IMR-90 (cell line): Measurements from ENCODE around the gene GIPC3. TPM values are rescaled to one million over a fixed set of nuclear protein-coding genes. Genes with fewer than 3 reads are reported as not detected.

Experiments used
- ATAC-seq: fragments of 200-7000 bp; cut with Tn5 transposase; 2 replicates; pipeline ENCODE4 v1.9.1; 2020; ENCODE audit warnings: low read depth, mild to moderate bottlenecking, moderate library complexity
- BruUV-seq: library from RNA; stranded (reverse); fragments of 400-500 nt; replicated peaks from 2 replicates; lab custom pipeline; 2021; lab: Mats Ljungman, UMichigan
- CTCF ChIA-PET: fragments of 300-600 bp; formaldehyde crosslinking; extraction: SDS; loops from one replicate; lab custom pipeline; 2021; ENCODE audit warnings: antibody characterized with exemption; lab: Yijun Ruan, JAX
- POLR2A ChIA-PET: fragments of 300-600 bp; sonication (Branson Sonifier 250); formaldehyde crosslinking; loops from one replicate; lab custom pipeline; 2022; ENCODE audit warnings: antibody characterized with exemption; ENCODE audit not compliant: unreplicated experiment; lab: Charles Lee
- DNase-seq: peaks from one replicate; pipeline ENCODE4 v3.0.0; 2013
- H2AFZ ChIP-seq: replicated peaks from 2 replicates; pipeline ENCODE3; 2013; ENCODE audit warnings: low read length, mild to moderate bottlenecking; ENCODE audit not compliant: poor library complexity
- H2AK5ac ChIP-seq: 2 replicates; pipeline ENCODE4 v1.6.1; 2013; ENCODE audit warnings: low read depth, low read length, inconsistent platforms
- H2AK9ac ChIP-seq: replicated peaks from 2 replicates; pipeline ENCODE3; 2013; ENCODE audit warnings: mild to moderate bottlenecking, low read depth, low read length, moderate library complexity; ENCODE audit not compliant: poor library complexity
- H2BK120ac ChIP-seq: 2 replicates; pipeline ENCODE4 v1.6.1; 2013; ENCODE audit warnings: low read depth, low read length, inconsistent platforms
- H2BK15ac ChIP-seq: 3 replicates; pipeline ENCODE4 v1.6.1; 2013; ENCODE audit warnings: low read depth, low read length, inconsistent platforms
- H2BK20ac ChIP-seq: 2 replicates; pipeline ENCODE4 v1.6.1; 2013; ENCODE audit warnings: low read depth, mild to moderate bottlenecking, inconsistent platforms, low read length, moderate library complexity
- H2BK5ac ChIP-seq: 2 replicates; pipeline ENCODE4 v1.6.1; 2013; ENCODE audit warnings: mild to moderate bottlenecking, low read depth, low read length, inconsistent platforms; ENCODE audit not compliant: poor library complexity, severe bottlenecking
- H3K14ac ChIP-seq: replicated peaks from 2 replicates; pipeline ENCODE4 v1.6.1; 2013; ENCODE audit warnings: low read depth, low read length, inconsistent platforms
- H3K18ac ChIP-seq: 2 replicates; pipeline ENCODE4 v1.6.1; 2013; ENCODE audit warnings: low read depth, low read length, control low read depth
- H3K23ac ChIP-seq: 2 replicates; pipeline ENCODE4 v1.6.1; 2013; ENCODE audit warnings: low read depth, low read length, inconsistent platforms
- H3K27ac ChIP-seq: 2 replicates; pipeline ENCODE4 v1.5.1; 2013; ENCODE audit warnings: mild to moderate bottlenecking, control low read depth, low read length; ENCODE audit not compliant: insufficient read depth
- H3K27me3 ChIP-seq: 2 replicates; pipeline ENCODE4 v1.6.1; 2013; ENCODE audit warnings: low read length; ENCODE audit not compliant: control insufficient read depth, insufficient read depth
- H3K36me3 ChIP-seq: 2 replicates; pipeline ENCODE4 v1.6.1; 2013; ENCODE audit warnings: low read length, mixed read lengths; ENCODE audit not compliant: control insufficient read depth, insufficient read depth
- H3K4ac ChIP-seq: 2 replicates; pipeline ENCODE4 v1.6.1; 2013; ENCODE audit warnings: low read depth, low read length, inconsistent platforms
- H3K4me1 ChIP-seq: 2 replicates; pipeline ENCODE4 v1.6.1; 2013; ENCODE audit warnings: low read length, mixed read lengths; ENCODE audit not compliant: control insufficient read depth, insufficient read depth
- H3K4me2 ChIP-seq: 2 replicates; pipeline ENCODE4 v1.6.1; 2013; ENCODE audit warnings: low read depth, mild to moderate bottlenecking, control low read depth, low read length, moderate library complexity
- H3K4me3 ChIP-seq: 2 replicates; pipeline ENCODE4 v1.5.1; 2013; ENCODE audit warnings: low read depth, mild to moderate bottlenecking, control low read depth, low read length, moderate library complexity; ENCODE audit not compliant: insufficient read depth
- H3K56ac ChIP-seq: 2 replicates; pipeline ENCODE4 v1.6.1; 2013; ENCODE audit warnings: low read length, inconsistent platforms; ENCODE audit not compliant: insufficient read depth; ENCODE audit errors: extremely low read depth
- H3K79me1 ChIP-seq, 2 experiments: 2 replicates each; pipeline ENCODE4 v1.6.1; 2013; ENCODE audit warnings: low read length in 2 of 2, inconsistent platforms in 1 of 2, low read depth in 1 of 2
- H3K9ac ChIP-seq: 2 replicates; pipeline ENCODE4 v1.6.1; 2013; ENCODE audit warnings: low read depth, low read length, control low read depth
- H3K9me1 ChIP-seq: 2 replicates; pipeline ENCODE4 v1.6.1; 2013; ENCODE audit warnings: low read length, inconsistent platforms; ENCODE audit not compliant: insufficient read depth
- H3K9me3 ChIP-seq: 2 replicates; pipeline ENCODE4 v1.6.1; 2013; ENCODE audit warnings: low read length; ENCODE audit not compliant: control insufficient read depth, insufficient read depth
- H4K20me1 ChIP-seq: 2 replicates; pipeline ENCODE4 v1.6.1; 2013; ENCODE audit warnings: low read length, inconsistent platforms; ENCODE audit not compliant: insufficient read depth
- H4K5ac ChIP-seq: 2 replicates; pipeline ENCODE4 v1.6.1; 2013; ENCODE audit warnings: mild to moderate bottlenecking, low read depth, low read length, control low read depth
- H4K8ac ChIP-seq, 2 experiments: 2 replicates each; pipeline ENCODE4 v1.6.1; 2013; ENCODE audit warnings: low read depth in 2 of 2, low read length in 2 of 2, control low read depth in 1 of 2, inconsistent platforms in 1 of 2
- H4K91ac ChIP-seq: 2 replicates; pipeline ENCODE4 v1.6.1; 2013; ENCODE audit warnings: low read depth, low read length, inconsistent platforms; ENCODE audit not compliant: insufficient read depth
- BHLHE40 ChIP-seq: fragments of 150-350 bp; IDR thresholded peaks from 2 replicates; pipeline ENCODE4 v1.6.1; 2016; ENCODE audit warnings: mild to moderate bottlenecking, low read depth, low read length
- CEBPB ChIP-seq: IDR thresholded peaks from 2 replicates; pipeline ENCODE4 v1.6.1; 2012; ENCODE audit warnings: low read depth, low read length, improper control_type of control experiment
- CHD1 ChIP-seq: IDR thresholded peaks from 2 replicates; pipeline ENCODE4 v1.6.1; 2012; ENCODE audit warnings: low read depth, low read length, improper control_type of control experiment
- FOS ChIP-seq: fragments of 150-350 bp; IDR thresholded peaks from 2 replicates; pipeline ENCODE4 v1.6.1; 2016; ENCODE audit warnings: low read depth, low read length
- MAFK ChIP-seq: IDR thresholded peaks from 2 replicates; pipeline ENCODE4 v1.6.1; 2012; ENCODE audit warnings: low read depth, low read length, improper control_type of control experiment
- MXI1 ChIP-seq: IDR thresholded peaks from 2 replicates; pipeline ENCODE4 v1.6.1; 2012; ENCODE audit warnings: low read depth, mild to moderate bottlenecking, low read length, moderate library complexity, borderline replicate concordance
- POLR2A ChIP-seq: IDR thresholded peaks from 2 replicates; pipeline ENCODE4 v1.6.1; 2012; ENCODE audit warnings: mild to moderate bottlenecking, low read depth, low read length
- USF2 ChIP-seq: fragments of 150-350 bp; IDR thresholded peaks from 2 replicates; pipeline ENCODE4 v1.6.1; 2017; ENCODE audit warnings: mild to moderate bottlenecking, antibody characterized with exemption, low read length, low read depth
- WGBS, 2 experiments: methylation state at CpG; one replicate each; pipeline versions ENCODE4 v1.1.5 to v1.1.7; 2013; ENCODE audit warnings: missing lambda C conversion rate in 2 of 2; ENCODE audit not compliant: insufficient read length in 1 of 2; ENCODE audit errors: extremely low coverage in 2 of 2; 5-methylcytosine and 5-hydroxymethylcytosine counted together
- dilution Hi-C: fragments of 300-500 bp; cut with HindIII; formaldehyde crosslinking; loops from one replicate; pipeline ENCODE4 v1.14.3; 2018; ENCODE audit warnings: low sequenced_read_pairs; ENCODE audit not compliant: unreplicated experiment
- in situ Hi-C: fragments of 300-500 bp; cut with MboI; formaldehyde crosslinking; loops from 3 replicates; pipeline ENCODE4 v1.14.3; 2019; ENCODE audit warnings: low sequenced_read_pairs, inconsistent platforms, mixed read lengths
- intact Hi-C: fragments of 100-400 bp; cut with micrococcal nuclease; formaldehyde crosslinking; loops from 2 replicates; pipeline ENCODE4 v1.10.0; 2022
- polyA plus RNA-seq, 3 experiments: library from polyadenylated mRNA; depleted of rRNA; stranded (reverse); fragments of >200 nt; gene quantifications; 2 replicates each; pipeline ENCODE4 v1.2.3, GENCODE V29; 2012; ENCODE audit warnings: low replicate concordance in 1 of 3
- total RNA-seq: library from RNA; depleted of rRNA; stranded (reverse); fragments of >200 nt; gene quantifications from 2 replicates; pipeline ENCODE4 v1.2.3, GENCODE V29; 2012

GIPC3 gene
- total and polyA plus RNA-seq, 2 of the 4 experiments (the other 2 are of a cell fraction): under 0.01 to 0.36 TPM

- peaks cover 7 to 17% of the 10 kb centered on the region in 2 experiments for H3K79me1 ChIP-seq
- H2AK5ac ChIP-seq: no peak overlapping the region
- no peak overlapping the region for H4K91ac ChIP-seq
- 0 out of 2 replicates have a peak, but pooled peaks cover 6% of the 10 kb centered on the region for H3K9me1 ChIP-seq
- H2BK5ac ChIP-seq: no peak overlapping the region
- H3K4me3 ChIP-seq: no peak overlapping the region
- H3K27me3 ChIP-seq: no peaks in the 10 kb centered on the region
- H2BK20ac ChIP-seq: no peak overlapping the region
- BruUV-seq: no TSS peak
- no peak for TF ChIP-seq FOS
- no peak for TF ChIP-seq BHLHE40
- TF ChIP-seq MXI1: no peak
- TF ChIP-seq POLR2A: no peak
- TF ChIP-seq MAFK: no peak
- TF ChIP-seq CEBPB: no peak
- no peak for TF ChIP-seq USF2
- no peak for TF ChIP-seq CHD1
- peaks cover 28% of the 10 kb centered on the region for H3K36me3 ChIP-seq
- in situ Hi-C loops (loop anchor here (25.0 kb wide), 1 partner anchor 297 kb away; no protein-coding TSS in a partner anchor), intact Hi-C loops (no loop called here), dilution Hi-C loops (no loop called here)
- H2AK9ac ChIP-seq: no peak overlapping the region
- H2AFZ ChIP-seq: no peak overlapping the region
- H3K9me3 ChIP-seq: no peaks in the 10 kb centered on the region
- H3K4me1 ChIP-seq: peaks cover 11% of the 10 kb centered on the region
- 74% methylated on average over 15 of the region's 21 CpGs; no CpG with 5 or more reads in 1 of the 2 experiments for WGBS, 2 experiments
- H3K9ac ChIP-seq: no peak overlapping the region
- no peak overlapping the region for H2BK120ac ChIP-seq
- H3K14ac ChIP-seq: no peak overlapping the region
- H3K23ac ChIP-seq: no peak overlapping the region
- H4K8ac ChIP-seq: no peak overlapping the region
- no peak overlapping the region for H4K5ac ChIP-seq
- ChIA-PET CTCF (no interaction called here), POLR2A (interaction anchor here (0.5 kb wide), 1 partner anchor 612 kb away, joined by 3 read pairs; no protein-coding TSS in a partner anchor)
- no peak overlapping the region for H2BK15ac ChIP-seq
- no peak overlapping the region for H3K56ac ChIP-seq
- no peak for ATAC-seq
- H3K4me2 ChIP-seq: no peak overlapping the region
- H3K4ac ChIP-seq: no peak overlapping the region
- H3K18ac ChIP-seq: no peak overlapping the region
- H4K20me1 ChIP-seq: no peaks in the 10 kb centered on the region
- no peak for DNase-seq
- H3K27ac ChIP-seq: no peak overlapping the region
Observed at GRCh38 chr19:3608750-3609322, 23.6 kb downstream of the GIPC3 start.
